ENCODE measurements around the gene ATP1A1. TPM values are rescaled to one million over a fixed set of nuclear protein-coding genes. Genes with fewer than 3 reads are reported as not detected.

The ATP1A1 gene
- total RNA-seq, 4 donors from 2014 or later, result 103 to 257 (median 204) TPM

- in situ Hi-C loops (cut with MboI; ENCODE audit: low sequenced_read_pairs in 4 of 4), result loop anchor here in 1 of 4 donors (10.0 kb wide), 1 partner anchor 105 kb away; no protein-coding TSS in a partner anchor
- peak overlapping the region; percentile 94 to 98 (median 96) for H3K27ac ChIP-seq
Measured at GRCh38 chr1:116379674-116380498, 6.8 kb downstream of the ATP1A1 start.

GRCh38 chr1:116380499-116381242, 7.6 kb downstream of the ATP1A1 start:
- intact Hi-C loops (cut with DNase I; ENCODE audit: low total_unique reads) (no loop called here), in situ Hi-C loops (cut with MboI; ENCODE audit: low sequenced_read_pairs in 4 of 4) (no loop called here)
- no peaks in the 10 kb centered on the region for H3K27me3 ChIP-seq
- no peak overlapping the region for H3K4me3 ChIP-seq
- peak overlapping the region in 3 of 4 donors; percentile 94 to 98 (median 97) for H3K27ac ChIP-seq
- no peaks in the 10 kb centered on the region for H3K9me3 ChIP-seq
- TF ChIP-seq POLR2A (IDR thresholded peaks at IDR 0.05), result no peak
- no peak for TF ChIP-seq CTCF (IDR thresholded peaks at IDR 0.05 in 4 of 5, conservative IDR thresholded peaks at IDR 0.05 in 1 of 5)
- no peak for ATAC-seq
- no peak for DNase-seq
- peaks cover 68 to 75% of the 10 kb centered on the region in 2 donors for H3K4me1 ChIP-seq
- H3K36me3 ChIP-seq, result peaks cover 0 to 22% of the 10 kb centered on the region in 2 donors

More at GRCh38 chr1:116379674-116380498, 6.8 kb downstream of the ATP1A1 start:
- Histone ChIP-seq H3K4me1 (peaks cover 69 to 83% of the 10 kb centered on the region in 2 donors), H3K4me3 (no peak overlapping the region), H3K9me3 (no peaks in the 10 kb centered on the region), H3K27me3 (no peaks in the 10 kb centered on the region), H3K36me3 (peaks cover 0 to 14% of the 10 kb centered on the region in 2 donors)
- ATAC-seq, result no peak
- DNase-seq, result no peak
- TF ChIP-seq POLR2A (IDR thresholded peaks at IDR 0.05) (no peak), CTCF (IDR thresholded peaks at IDR 0.05 in 4 of 5, conservative IDR thresholded peaks at IDR 0.05 in 1 of 5) (no peak)
- intact Hi-C loops (cut with DNase I; ENCODE audit: low total_unique reads), result loop anchor here (5.0 to 10.0 kb wide), 3 partner anchors 37 to 1685 kb away; partner anchors contain the start of genes AMPD1 and TRIM45

DNA sequence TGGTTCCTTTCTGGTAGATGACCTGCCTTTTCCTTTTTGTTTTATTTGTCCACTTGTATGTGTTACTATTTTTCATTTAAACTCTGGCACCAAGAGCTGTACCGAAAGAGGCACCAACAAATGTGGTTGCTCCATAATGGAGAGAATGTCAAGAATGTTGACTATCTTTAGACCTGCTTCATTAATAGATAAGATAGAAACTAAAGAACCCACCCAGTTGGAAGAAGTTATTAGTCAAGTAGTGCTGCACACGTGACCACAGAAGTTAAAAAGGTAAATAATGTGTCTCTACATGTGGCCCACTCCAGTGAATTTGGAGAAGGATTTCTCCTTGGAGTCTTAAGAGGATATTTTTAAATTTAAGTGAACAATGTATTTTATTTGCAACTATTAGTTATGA, 9.3 kb downstream of the ATP1A1 start:
- in situ Hi-C loops (cut with MboI; ENCODE audit: low sequenced_read_pairs in 4 of 4) (no loop called here), intact Hi-C loops (cut with DNase I; ENCODE audit: low total_unique reads) (no loop called here)
- H3K27me3 ChIP-seq, result no peaks in the 10 kb centered on the region
- H3K36me3 ChIP-seq, result peaks cover under 1 to 32% of the 10 kb centered on the region in 2 donors
- ATAC-seq, result no peak
- no peak for DNase-seq
- peaks cover 53 to 61% of the 10 kb centered on the region in 2 donors for H3K4me1 ChIP-seq
- TF ChIP-seq POLR2A (IDR thresholded peaks at IDR 0.05), result no peak
- no peak for TF ChIP-seq CTCF (IDR thresholded peaks at IDR 0.05 in 4 of 5, conservative IDR thresholded peaks at IDR 0.05 in 1 of 5)
- H3K4me3 ChIP-seq, result peak overlapping the region in 1 of 4 donors; percentile 2
- peak overlapping the region in 2 of 4 donors; percentile 45 to 94 for H3K27ac ChIP-seq
- no peaks in the 10 kb centered on the region for H3K9me3 ChIP-seq

DNA sequence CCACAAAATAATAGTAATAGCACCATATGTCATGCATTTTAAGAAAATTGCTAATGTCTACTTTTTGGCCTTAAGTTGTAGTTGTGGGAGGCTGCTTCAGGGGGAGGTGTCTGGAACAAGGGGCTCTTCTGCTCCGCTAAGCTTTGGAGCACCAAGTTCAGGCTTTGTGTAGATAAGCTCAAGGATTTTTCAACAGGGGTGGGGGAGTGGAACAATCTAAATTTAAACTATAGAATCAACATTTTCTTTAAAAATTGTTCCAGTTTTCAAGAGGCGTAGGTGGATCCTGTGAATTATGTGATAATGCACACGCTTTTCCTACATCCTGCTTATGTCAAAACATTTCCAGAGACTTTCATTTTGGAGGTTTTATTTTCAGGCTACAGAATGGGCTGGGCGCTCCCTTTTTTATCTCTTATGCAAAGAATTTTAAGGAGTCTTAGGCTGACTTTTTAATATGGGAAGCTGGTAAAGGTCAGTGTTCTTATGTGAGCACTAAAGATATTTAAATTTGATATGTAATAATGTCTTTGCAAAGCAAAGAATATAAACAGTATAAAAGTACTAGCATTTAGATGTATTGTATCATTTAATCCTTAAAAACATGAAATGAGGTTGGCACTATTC, 9.9 kb downstream of the ATP1A1 start:
- Histone ChIP-seq H3K4me3 (no peak overlapping the region), H3K36me3 (peaks cover 2 to 39% of the 10 kb centered on the region in 2 donors), H3K27me3 (no peaks in the 10 kb centered on the region), H3K4me1 (peaks cover 47 to 55% of the 10 kb centered on the region in 2 donors), H3K9me3 (no peaks in the 10 kb centered on the region), H3K27ac (no peak overlapping the region)
- in situ Hi-C loops (cut with MboI; ENCODE audit: low sequenced_read_pairs in 4 of 4) (no loop called here), intact Hi-C loops (cut with DNase I; ENCODE audit: low total_unique reads) (no loop called here)
- ATAC-seq (no peak), DNase-seq (no peak)
- TF ChIP-seq POLR2A (IDR thresholded peaks at IDR 0.05) (no peak), CTCF (IDR thresholded peaks at IDR 0.05 in 4 of 5, conservative IDR thresholded peaks at IDR 0.05 in 1 of 5) (no peak)

Data from gastrocnemius medialis (tissue), 4 donors.